Neural cell (in vitro differentiated cells): ENCODE measurements around the gene MYCBP2. TPM values are rescaled to one million over a fixed set of nuclear protein-coding genes. Genes with fewer than 3 reads are reported as not detected.

Experiments
- H2AFZ ChIP-seq: fragments of 200-600, 300-800 bp; sonication (generic), shearing (Covaris generic); 2 replicates; pipeline ENCODE4 v1.6.0; 2014; ENCODE audit warnings: low read depth, mild to moderate bottlenecking, antibody characterized with exemption, low read length, moderate library complexity
- H3F3A ChIP-seq: fragments of 200-600 bp; shearing (Covaris generic); 2 replicates; pipeline ENCODE4 v1.6.1; 2016; ENCODE audit warnings: mild to moderate bottlenecking, moderate library complexity, mixed read lengths, antibody characterized with exemption, low read length; ENCODE audit not compliant: insufficient read depth, poor library complexity, severe bottlenecking
- H3K27ac ChIP-seq: fragments of 200-600, 300-800 bp; sonication (generic), shearing (Covaris generic); 2 replicates; pipeline ENCODE4 v1.5.1; 2014; ENCODE audit warnings: mild to moderate bottlenecking, low read length, moderate library complexity
- H3K27me3 ChIP-seq: fragments of 300-800, 200-600 bp; sonication (generic), shearing (Covaris generic); 2 replicates; pipeline ENCODE4 v1.6.0; 2014; ENCODE audit warnings: mild to moderate bottlenecking, low read depth, low read length, moderate library complexity; ENCODE audit not compliant: insufficient read depth
- H3K36me3 ChIP-seq: fragments of 300-800, 200-600 bp; sonication (generic), shearing (Covaris generic); 2 replicates; pipeline ENCODE4 v1.5.1; 2014; ENCODE audit warnings: mild to moderate bottlenecking, antibody characterized with exemption, low read length, moderate library complexity; ENCODE audit not compliant: insufficient read depth
- H3K4me2 ChIP-seq: fragments of 300-800, 200-600 bp; sonication (generic), shearing (Covaris generic); 2 replicates; pipeline ENCODE4 v1.6.0; 2014; ENCODE audit warnings: mild to moderate bottlenecking, low read length
- H3K4me3 ChIP-seq: fragments of 300-800, 200-600 bp; sonication (generic), shearing (Covaris generic); 2 replicates; pipeline ENCODE4 v1.5.1; 2014; ENCODE audit warnings: mild to moderate bottlenecking, low read length, moderate library complexity
- H3K79me2 ChIP-seq: fragments of 200-600 bp; shearing (Covaris generic); replicated peaks from 2 replicates; pipeline ENCODE4 v1.6.0; 2014; ENCODE audit warnings: mild to moderate bottlenecking, low read length, moderate library complexity; ENCODE audit not compliant: insufficient read depth
- H3K9ac ChIP-seq: fragments of 300-800, 200-600 bp; sonication (generic), shearing (Covaris generic); 2 replicates; pipeline ENCODE4 v1.6.1; 2016; ENCODE audit warnings: mild to moderate bottlenecking, low read length, mixed read lengths
- H3K9me2 ChIP-seq: fragments of 200-600 bp; shearing (Covaris generic); 2 replicates; pipeline ENCODE4 v1.6.1; 2016; ENCODE audit warnings: mild to moderate bottlenecking, low read length, mixed read lengths; ENCODE audit not compliant: insufficient read depth
- H3K9me3 ChIP-seq: fragments of 200-600, 300-800 bp; sonication (generic), shearing (Covaris generic); 2 replicates; pipeline ENCODE4 v1.6.1; 2016; ENCODE audit warnings: mild to moderate bottlenecking, mixed run types, low read length, moderate library complexity, mixed read lengths
- H4K20me1 ChIP-seq: fragments of 200-600 bp; shearing (Covaris generic); 2 replicates; pipeline ENCODE4 v1.6.1; 2016; ENCODE audit warnings: mild to moderate bottlenecking, mixed run types; ENCODE audit not compliant: insufficient read depth
- EP300 ChIP-seq: fragments of 450-650 bp; conservative IDR thresholded peaks from 2 replicates; pipeline ENCODE4 v1.6.1; 2014; ENCODE audit warnings: antibody characterized with exemption, mild to moderate bottlenecking, moderate library complexity; ENCODE audit not compliant: poor library complexity, severe bottlenecking
- EZH2 ChIP-seq: fragments of 200-600, 300-800 bp; shearing (Covaris generic), sonication (generic); IDR thresholded peaks from 2 replicates; pipeline ENCODE4 v1.6.1; 2014; ENCODE audit warnings: antibody characterized with exemption, low read length, borderline replicate concordance, mild to moderate bottlenecking; ENCODE audit not compliant: insufficient read depth, poor library complexity, severe bottlenecking
- MXI1 ChIP-seq: fragments of 450-650 bp; conservative IDR thresholded peaks from 2 replicates; pipeline ENCODE4 v1.6.1; 2014; ENCODE audit warnings: antibody characterized with exemption, mild to moderate bottlenecking; ENCODE audit not compliant: poor library complexity, severe bottlenecking
- POLR2AphosphoS5 ChIP-seq: IDR thresholded peaks from 2 replicates; pipeline ENCODE4 v1.6.1; 2012
- RAD21 ChIP-seq: fragments of 450-650 bp; conservative IDR thresholded peaks from 2 replicates; pipeline ENCODE4 v1.6.1; 2014; ENCODE audit warnings: antibody characterized with exemption, mild to moderate bottlenecking, moderate library complexity
- SMC3 ChIP-seq: fragments of 450-650 bp; conservative IDR thresholded peaks from 2 replicates; pipeline ENCODE4 v1.6.1; 2014; ENCODE audit warnings: antibody characterized with exemption, mild to moderate bottlenecking, moderate library complexity; ENCODE audit not compliant: poor library complexity
- TAF1 ChIP-seq: IDR thresholded peaks from 2 replicates; pipeline ENCODE4 v1.6.1; 2012; ENCODE audit warnings: low read depth
- polyA plus RNA-seq: library from polyadenylated mRNA; depleted of rRNA; stranded (reverse); fragments of >200 nt; gene quantifications from 2 replicates; pipeline ENCODE4 v1.2.3, GENCODE V29; 2014
- TF ChIP-seq, protein P1 (sequence below): fragments of 450-650 bp; IDR thresholded peaks from 2 replicates; pipeline ENCODE4 v1.5.1; 2014; ENCODE audit warnings: antibody characterized with exemption, mild to moderate bottlenecking, moderate library complexity; ENCODE audit not compliant: poor library complexity, severe bottlenecking
- TF ChIP-seq, protein P2 (sequence below): IDR thresholded peaks from 2 replicates; pipeline ENCODE4 v1.6.1; 2012; ENCODE audit warnings: borderline replicate concordance

Gene MYCBP2
- polyA plus RNA-seq, 1 donor from 2014 or later = 135 TPM

DNA sequence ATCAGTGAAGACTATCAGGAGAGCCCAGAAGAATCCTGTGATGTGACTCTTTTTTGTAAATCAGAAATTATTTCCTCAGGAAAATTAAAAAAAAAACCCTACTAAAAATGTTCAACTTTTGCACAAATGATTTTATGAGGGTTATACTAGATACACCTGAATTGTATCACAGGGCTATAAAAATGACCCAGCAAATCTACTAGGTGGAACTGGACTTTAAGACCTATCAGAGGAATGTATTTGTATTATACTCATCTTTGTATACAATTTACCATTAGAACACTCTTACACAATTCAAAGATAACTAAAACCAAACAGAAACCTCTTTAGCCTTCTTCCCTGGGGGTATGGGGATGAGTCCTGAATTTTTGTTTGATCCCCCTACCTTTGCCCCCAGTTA lies 307.1 kb downstream of the MYCBP2 start:
- H3K4me3 ChIP-seq = no peak overlapping the region

DNA sequence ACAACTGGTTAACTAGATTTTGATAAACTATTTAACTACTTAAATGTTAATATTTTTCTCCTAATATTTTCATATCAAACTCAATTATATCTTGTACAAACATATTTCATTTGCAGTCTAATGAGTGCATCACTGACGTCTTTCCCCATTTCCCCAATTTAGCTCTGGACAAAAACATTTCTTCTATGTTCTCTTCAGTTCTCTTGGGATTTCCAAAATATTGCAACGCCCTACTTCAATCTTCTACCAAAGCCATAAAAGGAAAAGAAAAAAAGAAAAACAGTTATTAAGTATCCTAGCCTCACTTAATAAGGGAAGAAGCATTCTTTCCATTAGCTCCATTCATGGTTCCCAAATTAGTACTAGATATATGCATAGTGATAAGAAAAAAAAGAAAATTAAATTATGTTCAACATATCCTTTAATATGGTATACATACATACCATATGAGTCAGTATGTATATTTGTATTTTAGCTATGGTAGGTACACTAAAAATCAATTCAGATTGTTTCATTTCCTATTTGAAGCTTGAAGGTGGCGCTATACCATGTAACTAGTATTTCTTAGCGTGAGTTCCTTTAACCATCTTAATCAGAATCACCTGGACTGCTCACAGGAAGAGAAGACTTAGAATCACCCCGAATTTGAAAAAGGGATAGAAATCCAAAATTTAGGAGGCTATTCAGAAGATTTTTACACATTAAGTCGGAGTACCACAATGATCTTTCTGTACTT lies 309.8 kb downstream of the MYCBP2 start:
- Histone ChIP-seq H3K79me2 (peaks cover 34% of the 10 kb centered on the region), H2AFZ (no peak overlapping the region), H3K9me3 (no peaks in the 10 kb centered on the region), H3K4me3 (no peak overlapping the region), H3F3A (no peaks in the 10 kb centered on the region), H3K4me2 (no peak overlapping the region), H4K20me1 (peaks cover 7% of the 10 kb centered on the region), H3K27ac (no peak overlapping the region), H3K36me3 (peaks cover 30% of the 10 kb centered on the region), H3K9me2 (no peaks in the 10 kb centered on the region), H3K9ac (no peak overlapping the region), H3K27me3 (no peaks in the 10 kb centered on the region)
- TF ChIP-seq, protein P1, sequence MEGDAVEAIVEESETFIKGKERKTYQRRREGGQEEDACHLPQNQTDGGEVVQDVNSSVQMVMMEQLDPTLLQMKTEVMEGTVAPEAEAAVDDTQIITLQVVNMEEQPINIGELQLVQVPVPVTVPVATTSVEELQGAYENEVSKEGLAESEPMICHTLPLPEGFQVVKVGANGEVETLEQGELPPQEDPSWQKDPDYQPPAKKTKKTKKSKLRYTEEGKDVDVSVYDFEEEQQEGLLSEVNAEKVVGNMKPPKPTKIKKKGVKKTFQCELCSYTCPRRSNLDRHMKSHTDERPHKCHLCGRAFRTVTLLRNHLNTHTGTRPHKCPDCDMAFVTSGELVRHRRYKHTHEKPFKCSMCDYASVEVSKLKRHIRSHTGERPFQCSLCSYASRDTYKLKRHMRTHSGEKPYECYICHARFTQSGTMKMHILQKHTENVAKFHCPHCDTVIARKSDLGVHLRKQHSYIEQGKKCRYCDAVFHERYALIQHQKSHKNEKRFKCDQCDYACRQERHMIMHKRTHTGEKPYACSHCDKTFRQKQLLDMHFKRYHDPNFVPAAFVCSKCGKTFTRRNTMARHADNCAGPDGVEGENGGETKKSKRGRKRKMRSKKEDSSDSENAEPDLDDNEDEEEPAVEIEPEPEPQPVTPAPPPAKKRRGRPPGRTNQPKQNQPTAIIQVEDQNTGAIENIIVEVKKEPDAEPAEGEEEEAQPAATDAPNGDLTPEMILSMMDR = no peak
- TF ChIP-seq EP300 (no peak), TAF1 (no peak), SMC3 (no peak), EZH2 (no peak), MXI1 (no peak), POLR2AphosphoS5 (no peak), RAD21 (no peak)
- TF ChIP-seq, protein P2, sequence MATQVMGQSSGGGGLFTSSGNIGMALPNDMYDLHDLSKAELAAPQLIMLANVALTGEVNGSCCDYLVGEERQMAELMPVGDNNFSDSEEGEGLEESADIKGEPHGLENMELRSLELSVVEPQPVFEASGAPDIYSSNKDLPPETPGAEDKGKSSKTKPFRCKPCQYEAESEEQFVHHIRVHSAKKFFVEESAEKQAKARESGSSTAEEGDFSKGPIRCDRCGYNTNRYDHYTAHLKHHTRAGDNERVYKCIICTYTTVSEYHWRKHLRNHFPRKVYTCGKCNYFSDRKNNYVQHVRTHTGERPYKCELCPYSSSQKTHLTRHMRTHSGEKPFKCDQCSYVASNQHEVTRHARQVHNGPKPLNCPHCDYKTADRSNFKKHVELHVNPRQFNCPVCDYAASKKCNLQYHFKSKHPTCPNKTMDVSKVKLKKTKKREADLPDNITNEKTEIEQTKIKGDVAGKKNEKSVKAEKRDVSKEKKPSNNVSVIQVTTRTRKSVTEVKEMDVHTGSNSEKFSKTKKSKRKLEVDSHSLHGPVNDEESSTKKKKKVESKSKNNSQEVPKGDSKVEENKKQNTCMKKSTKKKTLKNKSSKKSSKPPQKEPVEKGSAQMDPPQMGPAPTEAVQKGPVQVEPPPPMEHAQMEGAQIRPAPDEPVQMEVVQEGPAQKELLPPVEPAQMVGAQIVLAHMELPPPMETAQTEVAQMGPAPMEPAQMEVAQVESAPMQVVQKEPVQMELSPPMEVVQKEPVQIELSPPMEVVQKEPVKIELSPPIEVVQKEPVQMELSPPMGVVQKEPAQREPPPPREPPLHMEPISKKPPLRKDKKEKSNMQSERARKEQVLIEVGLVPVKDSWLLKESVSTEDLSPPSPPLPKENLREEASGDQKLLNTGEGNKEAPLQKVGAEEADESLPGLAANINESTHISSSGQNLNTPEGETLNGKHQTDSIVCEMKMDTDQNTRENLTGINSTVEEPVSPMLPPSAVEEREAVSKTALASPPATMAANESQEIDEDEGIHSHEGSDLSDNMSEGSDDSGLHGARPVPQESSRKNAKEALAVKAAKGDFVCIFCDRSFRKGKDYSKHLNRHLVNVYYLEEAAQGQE = no peak

More for the DNA sequence above, 307.1 kb downstream of the MYCBP2 start:
- Histone ChIP-seq H3K9me2 (no peaks in the 10 kb centered on the region), H2AFZ (no peak overlapping the region), H3K9ac (no peak overlapping the region), H4K20me1 (peaks cover 7% of the 10 kb centered on the region), H3K79me2 (peaks cover 54% of the 10 kb centered on the region), H3K9me3 (no peaks in the 10 kb centered on the region), H3K36me3 (peaks cover 13% of the 10 kb centered on the region), H3F3A (no peaks in the 10 kb centered on the region), H3K27me3 (no peaks in the 10 kb centered on the region), H3K4me2 (no peak overlapping the region), H3K27ac (no peak overlapping the region)
- TF ChIP-seq POLR2AphosphoS5 = no peak
